ENCODE measurements around the gene ERAP2.
"Not testable (repeated sequence)": the region's sequence is repeated elsewhere in the genome, so short reads cannot be mapped to it uniquely, and the experiment has no call there.

ERAP2 gene

GRCh38 chr5:96876292-96876850, at the start of gene ERAP2:
Gene ERAP2, plus strand, starts transcription at chr5:96876500. Its CDS starts 3,186 bp downstream, at chr5:96879686.
- peak; percentile 35 for DNase-seq

GRCh38 chr5:96829297-96829696, 47.0 kb upstream of the ERAP2 start:
- no peak for DNase-seq

DNA sequence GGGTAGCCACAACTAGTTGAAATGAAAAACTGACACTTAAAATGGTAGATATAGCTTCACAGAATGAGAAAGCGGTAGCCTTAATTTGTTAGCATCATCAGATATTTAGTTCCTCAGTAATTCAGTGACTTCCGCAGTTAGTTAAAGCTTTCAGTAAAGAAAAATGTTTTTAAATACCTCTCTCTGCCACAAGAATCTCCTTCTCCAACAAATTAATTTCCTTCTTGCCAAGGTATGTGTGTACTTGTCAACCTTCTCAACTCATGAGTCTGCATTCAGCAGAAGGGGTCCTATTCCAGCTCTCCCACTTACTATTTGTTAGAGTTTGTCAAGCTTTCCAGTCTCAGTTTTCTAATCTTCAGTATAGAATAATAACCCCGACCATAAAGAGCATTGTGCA, 42.3 kb upstream of the ERAP2 start:
- DNase-seq = no peak

- no peak for DNase-seq
Measured at GRCh38 chr5:96835791-96836191, 40.5 kb upstream of the ERAP2 start.

- no peak for DNase-seq
Measured at GRCh38 chr5:96836817-96837216, 39.5 kb upstream of the ERAP2 start.

DNA sequence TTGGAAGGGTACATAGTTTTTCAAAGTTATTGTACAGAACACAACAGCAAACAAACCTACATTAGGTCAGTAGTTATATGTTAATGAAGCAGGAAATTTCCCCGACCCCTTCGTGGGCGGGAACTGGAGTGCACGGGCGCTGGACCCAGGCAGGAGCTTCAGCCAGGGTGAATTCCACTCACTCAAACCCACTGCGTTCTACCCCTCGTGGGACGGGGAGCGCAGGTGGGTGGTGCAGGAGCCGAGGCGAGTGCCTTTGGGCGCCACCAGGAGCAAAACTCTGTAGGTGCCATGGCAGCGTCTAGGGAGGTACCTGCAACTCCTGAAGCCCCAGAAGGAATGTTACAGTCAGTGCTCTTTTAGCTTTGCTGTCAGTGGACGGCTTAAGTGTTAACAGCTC, 39.0 kb upstream of the ERAP2 start:
- DNase-seq = no peak

- DNase-seq = no peak
Measured at GRCh38 chr5:96838201-96839070, 37.9 kb upstream of the ERAP2 start.

- no peak for DNase-seq
Measured at GRCh38 chr5:96839071-96839592, 37.2 kb upstream of the ERAP2 start.

DNA sequence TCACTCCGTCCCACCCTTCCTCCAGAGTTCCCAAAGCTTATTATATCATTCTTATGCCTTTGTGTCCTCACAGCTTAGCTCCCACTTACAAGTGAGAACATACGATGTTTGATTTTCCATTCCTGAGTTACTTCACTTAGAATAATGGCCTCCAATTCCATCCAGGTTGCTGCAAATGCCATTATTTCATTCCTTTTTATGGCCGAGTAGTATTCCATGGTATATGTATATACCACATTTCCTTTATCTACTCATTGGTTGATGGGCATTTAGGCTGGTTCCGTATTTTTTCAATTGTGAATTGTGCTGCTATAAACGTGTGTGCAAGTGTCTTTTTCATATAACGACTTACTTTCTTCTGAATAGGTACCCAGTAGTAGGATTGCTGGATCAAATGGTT, 34.4 kb upstream of the ERAP2 start:
- DNase-seq = not testable (repeated sequence)

DNA sequence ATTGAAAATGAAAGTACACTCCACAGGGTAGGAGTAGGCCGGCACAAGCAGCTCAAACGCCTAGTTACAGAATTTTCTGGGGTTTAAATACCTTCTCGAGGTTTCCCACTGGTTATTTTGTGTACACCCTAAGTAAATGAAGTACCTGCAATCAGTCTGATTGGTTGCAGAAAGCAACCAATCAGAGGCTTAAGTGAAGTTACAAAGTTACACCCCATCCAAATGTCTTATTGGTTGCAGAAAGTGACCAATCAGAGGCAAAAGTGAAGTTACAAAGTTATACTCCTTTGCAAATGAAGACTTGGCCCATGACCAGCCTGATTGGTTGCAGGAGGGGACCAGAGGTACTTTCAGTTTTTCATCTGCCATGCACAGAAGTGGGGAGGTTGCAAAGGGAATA, 33.2 kb upstream of the ERAP2 start:
- no peak for DNase-seq

GRCh38 chr5:96844481-96844990, 31.8 kb upstream of the ERAP2 start:
- no peak for DNase-seq

DNA sequence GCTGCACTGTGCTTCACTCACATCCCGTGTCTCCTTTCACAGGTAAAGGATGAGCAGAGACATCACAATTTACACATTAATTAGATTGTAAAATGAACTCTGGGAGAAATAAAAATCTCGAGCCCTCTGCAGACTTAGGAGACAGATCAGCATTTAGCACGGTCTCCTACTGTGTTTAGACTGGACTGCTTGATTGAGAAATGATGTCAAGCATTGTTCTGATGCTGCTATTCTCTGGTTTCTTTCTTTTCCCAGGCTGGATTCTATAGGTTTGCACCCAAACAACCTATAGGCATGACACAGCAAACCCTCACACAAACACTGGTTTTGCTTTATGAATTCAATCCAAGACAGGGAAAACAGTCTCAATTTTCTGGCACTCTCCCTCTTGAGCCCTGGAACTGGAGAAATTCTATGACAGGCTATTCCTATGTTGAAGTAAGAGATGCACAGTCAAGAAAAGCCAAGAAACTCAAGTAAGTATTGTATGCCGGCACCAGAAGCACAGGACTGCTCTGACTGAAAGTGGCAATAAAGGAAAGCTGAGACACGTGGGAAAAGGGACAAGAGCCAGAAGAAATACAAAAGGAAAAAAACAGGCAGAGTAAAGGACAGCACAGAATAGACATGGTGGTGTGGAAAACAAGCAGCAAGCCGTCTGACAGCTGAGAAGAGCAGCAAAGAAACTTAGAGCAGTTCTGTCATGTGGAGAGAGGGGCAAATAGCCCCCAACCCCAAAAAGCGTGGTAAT, 24.8 kb upstream of the ERAP2 start:
- no peak for DNase-seq

- no peak for DNase-seq
Measured at GRCh38 chr5:96852759-96853158, 23.5 kb upstream of the ERAP2 start.

DNA sequence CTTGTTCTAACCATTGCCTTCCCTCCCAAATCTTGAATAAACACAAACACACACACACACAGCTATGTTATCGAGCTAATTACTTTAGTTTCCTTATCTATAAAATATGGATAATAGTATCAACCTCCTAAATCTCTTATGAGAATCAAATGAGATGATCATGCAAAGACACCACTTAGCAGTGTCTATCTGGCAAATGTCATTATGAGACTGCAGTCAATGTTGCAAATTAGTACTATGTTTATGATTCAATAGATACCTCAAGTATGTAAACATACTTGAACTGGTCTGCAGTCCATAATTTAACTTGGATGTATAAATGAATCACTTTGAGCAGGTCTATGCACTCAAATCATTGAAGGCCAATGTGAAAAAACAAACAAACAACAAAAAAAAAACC, 22.2 kb upstream of the ERAP2 start:
- DNase-seq = no peak

DNA sequence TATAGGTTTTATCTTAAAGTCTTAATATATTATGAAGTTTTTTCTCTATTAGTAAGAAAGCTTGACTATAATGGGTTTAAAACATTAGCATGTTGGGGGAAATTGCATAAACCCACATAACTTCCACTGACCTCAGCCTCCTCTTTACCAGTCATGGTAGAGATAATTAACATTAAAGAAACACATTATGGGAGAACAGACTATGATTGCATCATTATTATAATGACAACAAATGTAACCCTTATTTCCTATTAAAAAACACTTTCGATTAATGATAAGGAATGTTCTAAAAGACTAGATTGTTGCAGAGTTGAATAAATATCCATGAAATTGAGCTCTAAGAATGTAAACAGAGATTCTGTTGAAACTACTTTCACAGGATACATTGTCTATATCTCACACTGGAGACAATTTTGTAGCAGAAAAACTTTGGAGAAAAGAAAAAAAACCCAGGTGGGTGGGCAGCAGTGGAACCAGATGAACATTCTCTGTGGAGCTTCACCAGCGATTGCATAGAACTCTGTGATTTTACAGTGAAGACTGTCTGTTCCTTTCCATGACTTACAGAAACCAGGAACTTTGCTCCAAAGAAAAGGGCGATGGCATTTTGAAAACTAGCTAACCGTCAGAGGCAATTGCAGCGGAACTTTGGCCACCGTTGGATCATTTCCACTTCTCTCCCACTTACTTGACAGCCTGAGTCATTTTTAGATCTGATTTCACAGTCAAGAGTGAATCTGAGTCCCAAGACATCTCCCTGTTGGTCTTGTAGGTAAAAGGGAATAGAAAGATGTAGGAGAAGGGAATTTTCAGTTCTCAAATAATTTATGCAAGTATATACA, 21.0 kb upstream of the ERAP2 start:
- no peak for DNase-seq

DNA sequence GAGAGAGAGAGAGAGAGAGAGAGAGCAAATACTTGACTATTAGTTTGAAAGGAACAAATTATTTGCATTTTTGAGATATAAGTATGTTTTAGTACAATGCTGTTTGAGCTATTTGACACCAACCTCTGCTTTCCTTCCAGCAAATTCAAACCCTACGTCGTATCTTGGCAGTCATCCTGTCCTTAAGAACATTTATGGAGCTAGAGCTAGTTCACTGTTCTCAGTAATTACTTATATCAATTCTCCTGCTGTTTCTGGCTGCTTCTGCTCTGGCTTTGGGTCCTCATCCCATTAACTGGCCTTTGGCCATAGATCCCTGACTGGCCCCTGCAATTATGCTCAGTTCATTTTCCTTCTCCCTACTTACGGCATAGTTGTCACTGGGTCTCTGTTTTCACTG, 19.9 kb upstream of the ERAP2 start:
- no peak for DNase-seq

- DNase-seq = no peak
Measured at GRCh38 chr5:96857454-96857853, 18.8 kb upstream of the ERAP2 start.

DNA sequence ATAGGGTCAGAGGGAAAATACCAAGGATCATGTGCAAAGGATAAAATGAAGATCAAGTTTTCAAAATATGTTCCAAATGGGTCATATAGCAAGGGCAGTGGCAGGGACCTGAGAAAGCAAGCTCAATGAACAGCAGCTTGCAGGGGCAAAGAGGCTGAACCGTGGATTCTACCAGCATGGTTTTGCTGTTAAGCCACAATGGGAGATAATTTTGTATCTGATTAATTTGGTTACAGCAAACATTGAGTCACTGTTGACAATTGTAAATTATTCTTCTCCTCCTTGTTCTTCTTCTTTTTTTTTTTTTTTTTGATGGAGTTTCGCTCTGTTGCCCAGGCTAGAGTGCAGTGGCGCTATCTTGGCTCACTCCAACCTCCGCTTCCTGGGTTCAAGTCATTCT, 18.4 kb upstream of the ERAP2 start:
- no peak for DNase-seq

GRCh38 chr5:96859375-96859774, 16.9 kb upstream of the ERAP2 start:
- no peak for DNase-seq

GRCh38 chr5:96861076-96861475, 15.2 kb upstream of the ERAP2 start:
- no peak for DNase-seq

DNA sequence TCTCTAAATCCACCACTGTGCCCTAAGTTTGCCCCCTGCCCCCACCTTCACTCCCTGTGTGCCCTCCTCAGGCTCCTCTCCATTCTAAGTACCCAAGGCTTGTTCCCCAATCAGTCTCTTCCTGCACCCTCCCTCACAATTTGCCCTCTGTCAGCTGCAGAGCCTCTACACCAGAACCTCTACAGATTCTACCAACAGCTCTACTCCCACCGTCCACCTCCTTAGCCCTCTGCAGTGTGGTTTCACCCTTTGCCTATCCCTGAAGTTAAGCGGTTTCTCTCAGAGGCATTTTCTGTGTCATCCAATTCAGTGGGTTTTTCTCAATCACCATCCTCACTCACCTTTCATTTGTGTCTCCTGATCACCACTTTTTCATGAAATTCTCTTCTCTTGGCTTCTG, 13.2 kb upstream of the ERAP2 start:
- no peak for DNase-seq

GRCh38 chr5:96863949-96864584, 12.2 kb upstream of the ERAP2 start:
- no peak for DNase-seq
